ENCODE data around the gene RIPK3.
"Not testable (repeated sequence)": the region's sequence is repeated elsewhere in the genome, so short reads cannot be mapped to it uniquely, and the experiment has no call there.

RIPK3 gene

GRCh38 chr14:24369463-24369862, 29.7 kb upstream of the RIPK3 start:
- DNase-seq: no peak

GRCh38 chr14:24368562-24369252, 28.9 kb upstream of the RIPK3 start:
- DNase-seq: peak; percentile 33

GRCh38 chr14:24368212-24368561, 28.4 kb upstream of the RIPK3 start:
- no peak for DNase-seq

DNA sequence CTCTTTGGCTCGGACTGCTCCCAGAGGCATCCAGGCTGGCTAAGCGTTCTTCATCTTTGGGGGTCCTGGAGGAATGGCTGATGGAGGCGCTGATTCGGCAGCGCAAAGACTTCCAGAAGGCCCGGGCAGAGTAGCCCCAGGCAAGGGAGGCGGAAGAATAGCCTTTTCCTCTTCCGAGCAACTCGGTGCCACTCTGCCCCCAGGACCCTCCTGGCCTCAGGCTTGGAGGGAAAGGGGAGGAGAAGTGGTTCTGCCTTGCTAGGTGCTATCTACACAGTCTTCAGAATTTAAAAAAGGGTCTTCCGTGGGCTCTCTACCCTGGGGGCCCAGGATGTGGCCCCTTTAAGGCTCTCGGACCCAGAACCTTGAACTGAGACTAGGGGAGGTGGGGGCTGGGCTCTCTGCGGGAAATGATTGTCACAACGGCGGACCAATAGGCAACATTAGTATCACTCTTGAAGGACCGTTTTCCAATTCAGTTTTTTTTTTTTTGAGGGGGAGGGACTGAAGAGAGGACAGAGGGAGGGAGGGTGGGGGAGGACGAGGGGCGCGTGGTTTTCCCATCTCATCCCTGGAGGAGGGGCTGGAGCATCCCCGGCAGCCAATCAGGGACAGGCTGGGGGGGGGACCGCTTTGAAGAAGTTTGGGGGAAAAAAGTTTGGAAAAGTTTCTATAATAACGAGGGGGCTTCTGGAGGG, 27.9 kb upstream of the RIPK3 start, which contains the start of gene NFATC4:
TSS of gene NFATC4 (plus strand) at position 671 of the 698 bp plus-strand sequence. CDS start 157 bp downstream, outside the sequence.
- DNase-seq: no peak

DNA sequence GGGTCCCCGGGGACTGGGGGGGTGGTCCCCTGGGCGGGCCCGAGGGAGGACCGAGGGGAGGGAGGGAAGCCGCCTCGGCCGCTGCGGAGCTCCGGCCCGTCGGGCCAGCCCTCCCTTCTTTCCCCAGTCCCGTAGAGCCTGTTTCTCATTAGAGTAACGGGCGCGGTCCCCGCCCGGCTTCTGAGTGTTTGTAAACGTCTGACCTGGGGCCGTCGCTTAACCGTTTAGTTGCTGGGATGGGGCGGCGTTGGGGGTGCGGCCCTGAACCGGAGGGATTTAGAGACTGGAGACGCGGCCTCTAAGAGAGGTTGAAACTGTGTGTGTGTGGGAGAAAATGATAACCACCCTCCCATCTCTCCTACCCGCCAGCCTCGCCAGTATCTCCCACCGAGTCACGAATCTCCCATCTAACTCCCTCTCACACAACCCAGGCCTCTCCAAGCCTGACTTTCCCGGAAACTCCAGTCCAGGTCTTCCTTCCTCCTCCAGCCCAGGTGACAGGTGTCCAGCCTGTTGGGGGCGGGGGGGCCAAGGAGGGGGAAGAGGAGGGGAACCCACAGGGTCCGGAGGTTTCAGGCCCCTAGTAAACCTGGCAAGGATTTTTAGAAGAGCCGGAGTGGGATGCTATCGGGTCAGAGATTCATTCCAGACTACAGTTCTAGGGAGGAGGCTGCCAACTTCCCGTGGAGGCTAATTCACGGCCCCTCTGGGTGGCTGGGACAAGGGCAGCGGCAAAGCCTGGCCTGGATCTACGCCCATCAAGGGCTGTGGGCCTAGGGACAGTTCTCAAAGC, 27.1 kb upstream of the RIPK3 start:
- DNase-seq: no peak

- no peak for DNase-seq
These were observed 26.6 kb upstream of the RIPK3 start for GRCh38 chr14:24366413-24366720.

DNA sequence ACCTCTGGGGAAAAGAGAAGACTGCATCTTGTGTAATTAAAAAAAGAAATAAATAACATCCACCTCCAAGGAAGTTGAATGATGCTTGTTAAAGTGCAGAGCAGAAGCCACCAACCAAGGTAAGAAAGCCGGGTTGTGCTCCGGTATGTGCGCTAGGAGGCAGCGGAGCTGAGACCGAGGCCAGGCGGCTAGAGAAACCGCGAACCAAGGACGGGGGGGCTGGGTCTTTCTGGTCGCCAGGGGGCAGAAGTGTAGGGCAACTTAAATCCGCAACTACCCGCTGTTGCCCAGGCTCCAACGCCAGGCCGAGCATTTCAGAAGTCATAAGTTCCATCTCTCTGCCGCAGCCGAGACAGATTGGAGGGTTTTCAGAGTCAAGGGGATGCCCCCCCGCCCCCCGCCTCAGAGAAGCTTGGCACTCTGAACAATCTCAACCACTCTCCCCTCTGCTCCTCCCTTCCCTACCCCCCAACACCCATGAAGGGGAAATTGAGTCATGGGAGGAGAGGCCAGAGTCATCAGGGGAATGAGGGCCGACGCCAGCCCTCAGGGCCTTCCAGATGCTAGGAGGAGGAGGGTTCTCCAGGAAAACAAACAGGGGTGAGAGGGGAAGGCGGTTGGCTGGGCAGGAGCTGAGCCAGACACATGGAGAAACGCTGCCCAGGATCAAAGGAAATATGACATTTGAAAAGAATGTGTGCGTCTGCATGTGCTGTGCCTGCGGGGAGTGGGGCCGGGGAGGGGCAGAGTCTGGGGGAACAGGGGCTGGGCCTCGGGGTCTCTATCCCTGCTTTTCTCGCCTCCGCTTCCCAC, 26.0 kb upstream of the RIPK3 start:
- peak; percentile 42 for DNase-seq

DNA sequence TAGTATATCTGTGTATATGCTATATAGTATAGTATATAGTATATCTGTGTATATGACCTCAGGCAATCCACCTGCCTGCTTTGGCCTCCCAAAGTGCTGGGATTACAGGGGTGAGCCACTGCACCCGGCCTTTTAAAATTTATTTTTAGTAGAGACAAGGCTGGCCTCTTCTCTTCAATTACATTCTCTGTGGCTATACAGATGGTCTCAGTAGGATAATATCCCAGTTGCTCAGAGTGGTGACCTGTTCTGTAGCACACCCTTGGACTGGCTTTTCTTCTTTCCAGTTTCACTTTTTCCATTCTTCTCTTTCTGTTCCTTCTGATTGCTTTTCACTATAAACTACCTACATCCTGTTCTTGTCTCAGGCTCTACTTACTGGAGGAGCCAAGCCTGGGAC, 25.1 kb upstream of the RIPK3 start:
- no peak for DNase-seq

DNA sequence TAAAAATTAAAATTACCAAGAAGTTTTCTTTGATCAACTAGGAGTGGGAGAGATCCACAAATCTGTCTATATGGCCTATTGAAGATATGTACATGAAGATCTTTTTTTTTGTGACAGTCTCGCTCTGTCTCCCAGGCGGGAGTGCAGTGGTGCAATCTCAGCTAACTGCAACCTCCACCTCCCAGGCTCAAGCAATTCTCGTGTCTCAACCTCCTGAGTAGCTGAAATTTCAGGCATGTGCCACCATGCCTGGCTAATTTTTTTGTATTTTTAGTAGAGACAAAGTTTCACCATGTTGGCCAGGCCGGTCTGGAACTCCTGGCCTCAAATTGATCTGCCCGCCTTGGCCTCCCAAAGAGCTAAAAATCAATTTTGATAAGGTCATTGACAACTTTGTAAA, 23.6 kb upstream of the RIPK3 start:
- no peak for DNase-seq

- DNase-seq: no peak
These were observed 22.6 kb upstream of the RIPK3 start for GRCh38 chr14:24362241-24362960.

GRCh38 chr14:24361326-24361725, 21.5 kb upstream of the RIPK3 start:
- no peak for DNase-seq

DNA sequence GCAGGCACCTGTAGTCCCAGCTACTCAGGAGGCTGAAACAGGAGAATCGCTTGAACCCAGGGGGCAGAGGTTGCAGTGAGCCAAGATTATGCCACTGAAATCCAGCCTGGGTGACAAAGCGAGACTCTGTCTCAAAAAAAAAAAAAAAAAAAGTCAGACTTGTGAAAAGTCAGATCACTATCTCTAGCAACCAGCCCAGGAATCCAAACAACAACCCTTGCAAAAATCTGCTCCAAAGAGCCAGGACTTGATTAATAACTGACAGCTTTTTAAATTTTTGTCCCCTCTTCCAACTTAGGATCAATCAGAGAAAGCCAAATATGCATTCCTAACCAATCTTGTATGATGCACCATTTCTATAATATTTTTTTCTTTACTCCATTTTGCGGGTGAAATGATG, 20.5 kb upstream of the RIPK3 start:
- no peak for DNase-seq

DNA sequence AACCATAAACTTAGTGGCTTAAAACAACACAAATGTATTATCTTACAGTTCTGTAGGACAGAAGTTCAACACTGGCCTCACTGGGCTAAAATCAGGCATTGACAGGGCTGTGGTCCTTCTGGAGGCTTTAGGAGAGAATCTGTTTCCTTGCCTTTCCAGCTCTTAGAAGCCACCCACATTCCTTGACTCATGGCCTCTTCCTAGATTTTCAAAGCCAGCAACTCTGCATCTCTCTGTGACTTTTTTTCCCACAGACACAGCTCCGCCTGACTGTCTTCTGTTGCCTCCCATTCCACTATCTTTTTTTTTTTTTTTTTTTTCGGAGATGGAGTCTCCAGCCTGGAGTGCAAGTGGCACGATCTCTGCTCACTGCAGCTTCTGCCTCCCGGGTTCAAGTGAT, 16.4 kb upstream of the RIPK3 start:
- DNase-seq: no peak

DNA sequence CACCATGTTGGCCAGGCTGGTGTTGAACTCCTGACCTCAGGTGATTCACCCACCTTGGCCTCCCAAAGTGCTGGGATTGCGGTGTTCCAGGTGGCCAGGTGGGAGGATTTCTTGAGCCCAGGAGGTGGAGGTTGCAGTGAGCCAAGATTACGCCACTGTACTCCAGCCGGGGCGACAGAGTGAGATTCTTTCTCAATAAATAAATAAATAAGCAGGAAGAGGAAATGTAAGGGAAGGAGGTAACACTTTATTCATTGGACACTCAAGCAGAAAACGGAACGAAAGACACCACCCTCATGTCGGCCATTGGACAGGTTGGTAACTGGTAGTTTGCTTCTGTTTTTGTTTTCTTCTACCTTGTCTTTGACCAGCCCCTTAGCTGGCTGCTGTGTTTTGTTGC, 15.2 kb upstream of the RIPK3 start:
- DNase-seq: no peak

DNA sequence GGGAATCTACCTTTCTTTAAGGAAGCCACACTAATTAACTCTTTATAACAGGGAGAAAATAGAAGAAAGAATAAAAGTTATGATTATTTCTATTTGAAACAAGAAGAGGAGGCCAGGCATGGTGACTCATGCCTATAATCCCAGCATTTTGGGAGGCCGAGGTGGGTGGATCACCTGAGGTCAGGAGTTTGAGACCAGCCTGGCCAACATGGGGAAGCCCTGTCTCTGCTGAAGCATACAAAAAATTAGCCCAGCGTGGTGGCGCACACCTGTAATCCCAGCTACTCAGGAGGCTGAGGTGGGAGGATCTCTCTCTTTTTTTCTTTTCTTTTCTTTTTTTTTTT, 14.7 kb upstream of the RIPK3 start:
- not testable (repeated sequence) for DNase-seq

GRCh38 chr14:24353559-24354481, 14.0 kb upstream of the RIPK3 start:
- no peak for DNase-seq

DNA sequence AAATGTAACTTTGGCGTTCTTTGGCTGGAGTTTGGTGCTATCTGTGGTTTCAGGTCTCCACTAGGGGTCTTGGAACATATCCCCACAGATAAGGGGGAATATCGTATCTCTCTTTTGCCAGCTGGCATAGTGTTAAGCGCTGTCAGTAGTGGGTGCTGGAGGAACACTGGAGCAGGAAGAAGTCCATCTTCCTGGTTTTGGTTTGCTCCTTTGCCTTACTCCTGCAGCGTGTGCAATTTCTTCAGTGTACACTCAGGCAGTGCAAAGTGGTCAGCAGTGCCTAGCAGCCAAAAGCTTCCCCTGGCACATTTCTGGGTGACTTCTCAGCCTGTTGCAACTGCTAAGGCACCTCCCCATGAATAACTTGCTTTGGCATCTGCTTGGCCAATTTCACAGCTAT, 11.7 kb upstream of the RIPK3 start:
- DNase-seq: no peak

GRCh38 chr14:24349742-24350141, 10.0 kb upstream of the RIPK3 start:
- DNase-seq: no peak

- DNase-seq: no peak
These were observed 8.4 kb upstream of the RIPK3 start for GRCh38 chr14:24348186-24348585.

GRCh38 chr14:24347134-24347533, 7.3 kb upstream of the RIPK3 start:
- DNase-seq: no peak
